Keratinocyte (primary cell): Measurements from ENCODE around the gene ASB13.

Source experiments
- EZH2 ChIP-seq: IDR thresholded peaks from one replicate; pipeline ENCODE4 v1.6.1; 2012; ENCODE audit warnings: inconsistent platforms, mild to moderate bottlenecking, low read length, moderate library complexity
- TF ChIP-seq, protein P1 (sequence below), 3 experiments: IDR thresholded peaks in 1 of 3; conservative IDR thresholded peaks in 1 of 3; optimal IDR thresholded peaks in 1 of 3; 2 replicates in 2 of 3; 3 replicates in 1 of 3; pipeline versions ENCODE3 to v1.5.1; 2011; ENCODE audit warnings: low read length in 3 of 3, mild to moderate bottlenecking in 3 of 3, moderate library complexity in 2 of 3, control low read depth in 1 of 3, inconsistent platforms in 1 of 3; ENCODE audit not compliant: insufficient read depth in 2 of 3; ENCODE audit errors: extremely low read depth in 1 of 3

GRCh38 chr10:5649746-5650145 lies 16.6 kb downstream of the ASB13 start:
- TF ChIP-seq, protein P1, sequence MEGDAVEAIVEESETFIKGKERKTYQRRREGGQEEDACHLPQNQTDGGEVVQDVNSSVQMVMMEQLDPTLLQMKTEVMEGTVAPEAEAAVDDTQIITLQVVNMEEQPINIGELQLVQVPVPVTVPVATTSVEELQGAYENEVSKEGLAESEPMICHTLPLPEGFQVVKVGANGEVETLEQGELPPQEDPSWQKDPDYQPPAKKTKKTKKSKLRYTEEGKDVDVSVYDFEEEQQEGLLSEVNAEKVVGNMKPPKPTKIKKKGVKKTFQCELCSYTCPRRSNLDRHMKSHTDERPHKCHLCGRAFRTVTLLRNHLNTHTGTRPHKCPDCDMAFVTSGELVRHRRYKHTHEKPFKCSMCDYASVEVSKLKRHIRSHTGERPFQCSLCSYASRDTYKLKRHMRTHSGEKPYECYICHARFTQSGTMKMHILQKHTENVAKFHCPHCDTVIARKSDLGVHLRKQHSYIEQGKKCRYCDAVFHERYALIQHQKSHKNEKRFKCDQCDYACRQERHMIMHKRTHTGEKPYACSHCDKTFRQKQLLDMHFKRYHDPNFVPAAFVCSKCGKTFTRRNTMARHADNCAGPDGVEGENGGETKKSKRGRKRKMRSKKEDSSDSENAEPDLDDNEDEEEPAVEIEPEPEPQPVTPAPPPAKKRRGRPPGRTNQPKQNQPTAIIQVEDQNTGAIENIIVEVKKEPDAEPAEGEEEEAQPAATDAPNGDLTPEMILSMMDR (optimal IDR thresholded peaks at IDR 0.05 in 1 of 3, IDR thresholded peaks at IDR 0.05 in 1 of 3, conservative IDR thresholded peaks at IDR 0.05 in 1 of 3; ENCODE audit: extremely low read depth in 1 of 3, insufficient read depth in 2 of 3, low read length in 3 of 3), result no peak
- no peak for TF ChIP-seq EZH2
